ENCODE data around the gene CCDC178.

DNA sequence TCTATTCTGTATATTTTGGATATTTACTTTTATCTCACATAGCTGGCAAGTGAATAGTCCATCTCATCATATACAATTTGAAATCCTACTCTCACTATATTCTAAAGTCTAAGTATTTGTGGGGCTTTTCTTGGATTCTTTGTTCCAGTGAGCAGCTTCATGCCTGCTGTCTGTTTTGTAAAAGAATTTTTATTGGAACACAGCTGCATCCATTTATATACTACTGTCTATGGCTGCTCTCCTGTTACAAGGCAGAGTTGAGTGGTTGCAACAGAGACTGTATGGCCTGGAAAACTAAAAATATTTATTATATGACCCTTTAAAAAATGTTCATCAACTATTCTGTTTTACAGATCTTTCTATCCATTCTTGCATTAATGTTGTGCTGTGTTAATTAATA lies 474.4 kb downstream of the CCDC178 start:
- TF ChIP-seq, protein P1, sequence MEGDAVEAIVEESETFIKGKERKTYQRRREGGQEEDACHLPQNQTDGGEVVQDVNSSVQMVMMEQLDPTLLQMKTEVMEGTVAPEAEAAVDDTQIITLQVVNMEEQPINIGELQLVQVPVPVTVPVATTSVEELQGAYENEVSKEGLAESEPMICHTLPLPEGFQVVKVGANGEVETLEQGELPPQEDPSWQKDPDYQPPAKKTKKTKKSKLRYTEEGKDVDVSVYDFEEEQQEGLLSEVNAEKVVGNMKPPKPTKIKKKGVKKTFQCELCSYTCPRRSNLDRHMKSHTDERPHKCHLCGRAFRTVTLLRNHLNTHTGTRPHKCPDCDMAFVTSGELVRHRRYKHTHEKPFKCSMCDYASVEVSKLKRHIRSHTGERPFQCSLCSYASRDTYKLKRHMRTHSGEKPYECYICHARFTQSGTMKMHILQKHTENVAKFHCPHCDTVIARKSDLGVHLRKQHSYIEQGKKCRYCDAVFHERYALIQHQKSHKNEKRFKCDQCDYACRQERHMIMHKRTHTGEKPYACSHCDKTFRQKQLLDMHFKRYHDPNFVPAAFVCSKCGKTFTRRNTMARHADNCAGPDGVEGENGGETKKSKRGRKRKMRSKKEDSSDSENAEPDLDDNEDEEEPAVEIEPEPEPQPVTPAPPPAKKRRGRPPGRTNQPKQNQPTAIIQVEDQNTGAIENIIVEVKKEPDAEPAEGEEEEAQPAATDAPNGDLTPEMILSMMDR (IDR thresholded peaks at IDR 0.05; ENCODE audit: insufficient read depth, low read length), result no peak
- TF ChIP-seq, protein P2, sequence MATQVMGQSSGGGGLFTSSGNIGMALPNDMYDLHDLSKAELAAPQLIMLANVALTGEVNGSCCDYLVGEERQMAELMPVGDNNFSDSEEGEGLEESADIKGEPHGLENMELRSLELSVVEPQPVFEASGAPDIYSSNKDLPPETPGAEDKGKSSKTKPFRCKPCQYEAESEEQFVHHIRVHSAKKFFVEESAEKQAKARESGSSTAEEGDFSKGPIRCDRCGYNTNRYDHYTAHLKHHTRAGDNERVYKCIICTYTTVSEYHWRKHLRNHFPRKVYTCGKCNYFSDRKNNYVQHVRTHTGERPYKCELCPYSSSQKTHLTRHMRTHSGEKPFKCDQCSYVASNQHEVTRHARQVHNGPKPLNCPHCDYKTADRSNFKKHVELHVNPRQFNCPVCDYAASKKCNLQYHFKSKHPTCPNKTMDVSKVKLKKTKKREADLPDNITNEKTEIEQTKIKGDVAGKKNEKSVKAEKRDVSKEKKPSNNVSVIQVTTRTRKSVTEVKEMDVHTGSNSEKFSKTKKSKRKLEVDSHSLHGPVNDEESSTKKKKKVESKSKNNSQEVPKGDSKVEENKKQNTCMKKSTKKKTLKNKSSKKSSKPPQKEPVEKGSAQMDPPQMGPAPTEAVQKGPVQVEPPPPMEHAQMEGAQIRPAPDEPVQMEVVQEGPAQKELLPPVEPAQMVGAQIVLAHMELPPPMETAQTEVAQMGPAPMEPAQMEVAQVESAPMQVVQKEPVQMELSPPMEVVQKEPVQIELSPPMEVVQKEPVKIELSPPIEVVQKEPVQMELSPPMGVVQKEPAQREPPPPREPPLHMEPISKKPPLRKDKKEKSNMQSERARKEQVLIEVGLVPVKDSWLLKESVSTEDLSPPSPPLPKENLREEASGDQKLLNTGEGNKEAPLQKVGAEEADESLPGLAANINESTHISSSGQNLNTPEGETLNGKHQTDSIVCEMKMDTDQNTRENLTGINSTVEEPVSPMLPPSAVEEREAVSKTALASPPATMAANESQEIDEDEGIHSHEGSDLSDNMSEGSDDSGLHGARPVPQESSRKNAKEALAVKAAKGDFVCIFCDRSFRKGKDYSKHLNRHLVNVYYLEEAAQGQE (IDR thresholded peaks at IDR 0.05; ENCODE audit: insufficient replicate concordance, low read depth), result no peak
- TF ChIP-seq POLR2AphosphoS5 (IDR thresholded peaks at IDR 0.05; ENCODE audit: low read depth), result no peak
- TF ChIP-seq GABPA (IDR thresholded peaks at IDR 0.05; ENCODE audit: low read depth), result no peak

Data from HL-60 (cell line).